Kidney epithelial cell (primary cell): Measurements from ENCODE around the gene GABBR2. TPM values are rescaled to one million over a fixed set of nuclear protein-coding genes. Genes with fewer than 3 reads are reported as not detected.

ENCODE experiments used
- DNase-seq: peaks from one replicate; pipeline ENCODE4 v3.0.0-alpha.2; 2010; ENCODE audit warnings: low read depth
- H3K27me3 ChIP-seq: 2 replicates; pipeline ENCODE4 v1.6.0; 2011; ENCODE audit warnings: low read length; ENCODE audit not compliant: control insufficient read depth, insufficient read depth
- H3K36me3 ChIP-seq: 2 replicates; pipeline ENCODE4 v1.5.1; 2011; ENCODE audit warnings: low read length; ENCODE audit not compliant: control insufficient read depth, insufficient read depth
- H3K4me3 ChIP-seq: 2 replicates; pipeline ENCODE4 v1.5.1; 2011; ENCODE audit warnings: low read depth, mild to moderate bottlenecking, control low read depth, low read length
- total RNA-seq: library from RNA; depleted of rRNA; stranded (reverse); fragments of >200 nt; gene quantifications from 2 replicates; pipeline ENCODE4 v1.2.3, GENCODE V29; 2015
- TF ChIP-seq, protein P1 (sequence below): IDR thresholded peaks from 2 replicates; pipeline ENCODE4 v1.5.1; 2011; ENCODE audit warnings: mild to moderate bottlenecking, moderate library complexity, low read length, control low read depth, inconsistent platforms; ENCODE audit not compliant: insufficient read depth, poor library complexity, severe bottlenecking

Gene GABBR2
- total RNA-seq, 1 donor from 2014 or later, result 10.8 TPM

DNA sequence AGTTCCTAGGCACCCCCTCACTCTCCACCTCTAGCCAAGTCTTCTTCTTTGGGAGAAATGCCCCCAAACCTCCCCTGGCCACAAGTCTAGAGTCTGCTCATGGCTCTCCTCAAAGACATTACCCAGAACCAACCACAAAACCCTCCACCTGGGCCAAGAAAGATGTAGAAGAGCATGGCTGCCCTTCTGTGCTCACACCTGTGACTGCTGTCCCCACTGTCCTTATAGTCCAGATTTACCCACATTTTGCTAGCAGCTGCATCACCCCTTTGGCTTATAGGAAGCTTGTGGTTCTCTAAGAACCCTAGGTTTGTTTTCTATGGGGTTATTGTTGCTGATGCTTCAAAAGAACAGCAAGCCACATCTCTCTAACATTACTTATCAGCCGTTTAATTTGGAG is 6.1 kb upstream of the GABBR2 start:
- Histone ChIP-seq H3K27me3 (peaks cover 24% of the 10 kb centered on the region), H3K4me3 (no peak overlapping the region), H3K36me3 (no peaks in the 10 kb centered on the region)
- TF ChIP-seq, protein P1, sequence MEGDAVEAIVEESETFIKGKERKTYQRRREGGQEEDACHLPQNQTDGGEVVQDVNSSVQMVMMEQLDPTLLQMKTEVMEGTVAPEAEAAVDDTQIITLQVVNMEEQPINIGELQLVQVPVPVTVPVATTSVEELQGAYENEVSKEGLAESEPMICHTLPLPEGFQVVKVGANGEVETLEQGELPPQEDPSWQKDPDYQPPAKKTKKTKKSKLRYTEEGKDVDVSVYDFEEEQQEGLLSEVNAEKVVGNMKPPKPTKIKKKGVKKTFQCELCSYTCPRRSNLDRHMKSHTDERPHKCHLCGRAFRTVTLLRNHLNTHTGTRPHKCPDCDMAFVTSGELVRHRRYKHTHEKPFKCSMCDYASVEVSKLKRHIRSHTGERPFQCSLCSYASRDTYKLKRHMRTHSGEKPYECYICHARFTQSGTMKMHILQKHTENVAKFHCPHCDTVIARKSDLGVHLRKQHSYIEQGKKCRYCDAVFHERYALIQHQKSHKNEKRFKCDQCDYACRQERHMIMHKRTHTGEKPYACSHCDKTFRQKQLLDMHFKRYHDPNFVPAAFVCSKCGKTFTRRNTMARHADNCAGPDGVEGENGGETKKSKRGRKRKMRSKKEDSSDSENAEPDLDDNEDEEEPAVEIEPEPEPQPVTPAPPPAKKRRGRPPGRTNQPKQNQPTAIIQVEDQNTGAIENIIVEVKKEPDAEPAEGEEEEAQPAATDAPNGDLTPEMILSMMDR, result no peak
- DNase-seq, result no peak

DNA sequence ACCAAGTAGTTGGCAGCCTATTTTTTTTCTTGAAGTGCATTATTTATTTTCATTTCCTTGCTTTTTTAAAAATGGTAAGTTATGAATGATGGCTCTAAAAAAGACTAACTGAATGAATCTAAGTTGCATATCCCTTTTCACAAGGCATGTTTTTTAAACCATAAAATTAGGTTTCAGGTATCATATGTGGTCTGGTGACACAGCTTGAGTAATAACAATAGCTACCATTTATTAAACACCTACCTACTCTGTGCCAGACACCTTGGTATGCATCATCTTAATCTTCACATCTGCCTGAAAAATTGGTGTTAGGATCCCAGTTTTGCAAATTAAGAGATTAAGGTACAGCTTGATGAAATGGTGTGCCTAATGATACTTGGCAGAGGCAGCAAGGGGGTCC is 4.3 kb upstream of the GABBR2 start:
- no peaks in the 10 kb centered on the region for H3K36me3 ChIP-seq
- TF ChIP-seq, protein P1, result no peak
- H3K4me3 ChIP-seq, result no peak overlapping the region
- no peak for DNase-seq
- H3K27me3 ChIP-seq, result peaks cover 40% of the 10 kb centered on the region

DNA sequence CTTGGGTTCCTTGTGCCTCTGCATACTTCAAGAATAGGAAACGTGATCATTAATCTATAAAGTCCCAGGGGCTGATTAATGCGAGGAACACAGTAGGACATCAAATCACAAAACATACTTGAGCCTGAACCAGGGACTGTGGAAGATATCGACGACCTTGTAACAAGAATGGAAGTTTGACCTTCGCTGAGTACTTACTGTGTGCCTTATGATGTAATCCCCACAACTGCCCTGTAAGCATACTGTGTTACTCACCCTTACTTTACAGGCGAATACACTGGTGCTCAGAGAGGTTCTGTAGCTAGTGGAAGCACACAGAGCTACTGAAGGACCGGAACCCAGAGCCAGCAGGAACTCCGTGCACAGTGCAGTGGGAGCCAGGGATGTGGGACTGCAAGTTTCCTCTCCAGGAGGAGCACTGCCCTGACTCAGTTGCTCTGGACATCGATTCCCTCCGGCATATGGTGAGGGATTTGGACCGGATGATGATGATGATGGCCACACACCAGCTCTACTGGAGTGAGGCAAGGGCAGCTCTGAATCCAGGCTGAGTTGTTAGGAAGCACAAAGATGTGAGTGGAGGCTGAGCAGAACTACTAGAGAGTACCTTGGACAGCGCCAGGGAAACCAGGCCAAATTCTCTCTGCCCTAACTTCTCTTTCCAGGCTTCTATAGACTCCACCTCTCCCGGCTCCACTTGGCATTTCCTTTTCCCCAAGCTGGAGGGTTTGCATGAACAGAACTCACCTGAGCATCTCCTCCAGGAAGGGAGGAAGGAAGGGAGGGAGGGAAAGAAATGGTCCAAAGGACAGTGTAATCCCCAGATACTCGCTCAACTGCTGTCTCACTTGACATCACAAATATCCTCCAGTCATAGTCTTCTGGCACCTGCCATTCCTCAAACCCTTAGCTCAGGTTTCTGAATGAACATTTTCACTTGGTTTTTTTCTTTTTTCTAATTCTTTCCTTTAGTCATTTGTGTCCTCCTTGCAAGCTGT is 1.5 kb upstream of the GABBR2 start:
- TF ChIP-seq, protein P1, result no peak
- Histone ChIP-seq H3K36me3 (no peaks in the 10 kb centered on the region), H3K4me3 (no peak overlapping the region), H3K27me3 (peaks cover 60% of the 10 kb centered on the region)
- no peak for DNase-seq

DNA sequence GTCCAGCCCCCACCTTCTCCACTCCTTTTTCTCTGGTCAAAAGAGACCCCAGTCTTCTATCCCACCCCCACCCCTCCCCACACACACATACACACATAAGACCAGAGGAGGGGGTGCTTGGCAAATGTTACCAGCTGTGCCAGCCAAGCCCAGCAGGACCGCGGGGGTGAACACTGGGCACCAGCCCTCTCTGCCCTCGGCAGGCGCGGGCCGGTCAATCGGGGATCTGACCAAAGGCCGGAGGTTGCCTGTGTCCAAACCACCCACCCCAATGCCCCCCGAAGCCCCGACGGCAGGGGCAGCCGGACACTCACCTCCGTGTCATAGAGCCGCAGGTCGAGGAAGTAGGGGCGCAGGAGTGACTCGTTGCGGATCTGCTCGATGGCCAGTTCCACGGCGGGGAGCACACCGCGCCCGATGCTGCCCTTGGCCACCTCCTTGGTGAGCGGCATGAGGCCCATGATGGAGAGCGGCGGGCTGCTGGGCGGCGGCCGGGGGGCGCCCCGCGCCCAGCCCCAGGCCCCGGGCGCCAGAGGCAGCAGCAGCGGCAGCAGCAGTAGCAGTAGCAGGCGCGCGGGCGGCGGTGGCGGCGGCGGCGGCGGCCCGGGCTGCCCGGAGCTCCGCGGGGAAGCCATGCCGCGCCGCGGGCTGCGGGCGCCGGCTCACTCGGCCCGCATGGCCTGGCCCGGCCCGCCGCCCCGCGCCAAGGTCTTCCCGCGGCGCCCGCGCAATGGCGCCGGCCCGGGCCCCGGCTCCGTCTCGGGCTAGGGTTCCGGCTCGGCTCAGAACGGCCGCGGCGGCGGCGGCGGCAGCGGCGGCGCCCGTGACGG is 417 bp downstream of the GABBR2 start:
- TF ChIP-seq, protein P1, result no peak
- peak overlapping the region; percentile 14 for H3K4me3 ChIP-seq
- DNase-seq, result no peak
- no peaks in the 10 kb centered on the region for H3K36me3 ChIP-seq
- H3K27me3 ChIP-seq, result peaks cover 60% of the 10 kb centered on the region

DNA sequence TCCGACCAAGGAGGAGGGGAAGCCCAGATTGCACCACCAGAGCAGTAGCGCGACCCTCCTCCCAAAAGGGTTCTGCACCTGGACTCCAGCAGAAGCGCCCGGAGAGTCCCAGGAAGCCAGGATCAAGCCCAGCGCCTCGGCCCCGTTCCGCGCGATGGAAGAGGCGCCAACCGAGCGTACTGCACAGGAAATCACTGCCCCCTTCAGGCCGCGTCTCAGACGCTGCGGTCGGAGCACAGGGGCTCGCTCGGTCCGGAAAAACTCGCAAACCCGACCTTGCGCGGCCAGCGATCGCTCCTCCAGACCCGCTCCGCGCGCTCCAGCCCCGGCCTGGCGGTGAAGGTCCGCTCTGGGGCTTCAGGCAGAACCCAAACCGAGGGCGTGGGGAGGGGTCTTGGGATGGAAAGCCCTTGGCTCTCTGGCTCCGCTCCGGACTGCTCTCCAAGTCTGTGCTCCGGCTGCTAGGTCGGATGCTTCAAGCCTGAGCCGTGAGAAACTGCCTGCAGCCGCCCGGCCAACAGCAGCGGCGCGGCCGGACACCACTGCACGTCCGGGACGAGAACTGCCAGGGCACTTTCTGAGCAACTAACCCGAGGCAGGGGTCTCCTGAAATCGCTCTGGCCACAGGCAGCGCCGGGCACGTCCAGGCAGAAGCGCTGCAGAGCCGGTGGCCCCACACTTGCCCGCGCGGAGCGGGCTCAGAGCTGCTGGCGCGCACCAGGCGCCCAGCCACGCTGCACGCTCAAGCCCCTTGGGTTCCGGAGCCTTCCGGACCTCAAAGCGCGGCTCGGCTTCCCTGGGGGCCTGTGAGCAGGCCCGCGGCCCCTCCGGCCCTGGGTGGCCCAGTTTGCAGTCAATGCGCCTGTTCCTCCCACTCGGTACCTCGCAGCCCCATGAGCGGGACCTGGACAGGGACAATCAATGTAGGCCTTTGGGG is 1.3 kb downstream of the GABBR2 start:
- peaks cover 60% of the 10 kb centered on the region for H3K27me3 ChIP-seq
- H3K4me3 ChIP-seq, result peak overlapping the region; percentile 8
- H3K36me3 ChIP-seq, result no peaks in the 10 kb centered on the region
- peak; percentile 10 for DNase-seq
- TF ChIP-seq, protein P1, result peak; percentile 71
